Activated CD4-positive, alpha-beta T cell treated with anti-CD3 and anti-CD28 coated beads for 36 hours (primary cell): Measurements from ENCODE around the gene EDN3. TPM values are rescaled to one million over a fixed set of nuclear protein-coding genes. Genes with fewer than 3 reads are reported as not detected.
"Not testable (repeated sequence)": the region's sequence is repeated elsewhere in the genome, so short reads cannot be mapped to it uniquely, and the experiment has no call there.

Experiments used
- ATAC-seq: fragments of 200-7000 bp; cut with Tn5 transposase; one replicate; pipeline ENCODE4 v1.10.0; 2021; ENCODE audit warnings: mild to moderate bottlenecking, moderate library complexity
- CTCF ChIA-PET: fragments of 350-600 bp; sonication (Branson Sonifier 250); formaldehyde crosslinking; loops from one replicate; lab custom pipeline; 2021; ENCODE audit warnings: antibody characterized with exemption; lab: Charles Lee
- POLR2A ChIA-PET: fragments of 350-600 bp; sonication (Branson Sonifier 250); formaldehyde crosslinking; loops from one replicate; lab custom pipeline; 2021; ENCODE audit warnings: antibody characterized with exemption, inconsistent platforms; lab: Charles Lee
- DNase-seq: peaks from one replicate; pipeline ENCODE4 v3.0.0-alpha.2; 2020
- H3K27ac Mint-ChIP-seq: one replicate; pipeline ENCODE4 v1.8.0; 2021; ENCODE audit warnings: mixed read lengths
- H3K27me3 Mint-ChIP-seq: one replicate; pipeline ENCODE4 v1.8.0; 2021; ENCODE audit warnings: mixed read lengths
- H3K36me3 Mint-ChIP-seq: one replicate; pipeline ENCODE4 v1.8.0; 2021; ENCODE audit warnings: low read depth, mixed read lengths
- H3K4me1 Mint-ChIP-seq: one replicate; pipeline ENCODE4 v1.8.0; 2021; ENCODE audit warnings: mixed read lengths
- H3K4me3 Mint-ChIP-seq: one replicate; pipeline ENCODE4 v1.8.0; 2021; ENCODE audit warnings: mild to moderate bottlenecking, moderate library complexity, mixed read lengths
- H3K9me3 Mint-ChIP-seq: one replicate; pipeline ENCODE4 v1.8.0; 2021; ENCODE audit warnings: low read depth, mixed read lengths
- intact Hi-C, 2 experiments: fragments of 100-400 bp; cut with DNase I in 1 of 2; cut with micrococcal nuclease in 1 of 2; formaldehyde crosslinking; loops; one replicate each; pipeline versions ENCODE4 v1.14.2 to v1.15.1; 2022 to 2024; cut with DNase I, micrococcal nuclease
- total RNA-seq, 2 experiments: library from RNA; stranded (reverse); gene quantifications; one replicate each; pipeline ENCODE4 v1.2.3, GENCODE V29; 2021

Gene EDN3
- total RNA-seq, 2 experiments from 2014 or later: 0.11 TPM; not detected in 1

- H3K9me3 Mint-ChIP-seq, POLR2A ChIA-PET, H3K27me3 Mint-ChIP-seq, DNase-seq, H3K36me3 Mint-ChIP-seq, H3K4me1 Mint-ChIP-seq, ATAC-seq, H3K4me3 Mint-ChIP-seq, intact Hi-C loops, H3K27ac Mint-ChIP-seq: not testable (repeated sequence)
- CTCF ChIA-PET: interaction anchor here (1.1 kb wide), 1 partner anchor 34 kb away, joined by 3 read pairs; no protein-coding TSS in a partner anchor
Observed at GRCh38 chr20:59338444-59338843, 38.0 kb downstream of the EDN3 start.

DNA sequence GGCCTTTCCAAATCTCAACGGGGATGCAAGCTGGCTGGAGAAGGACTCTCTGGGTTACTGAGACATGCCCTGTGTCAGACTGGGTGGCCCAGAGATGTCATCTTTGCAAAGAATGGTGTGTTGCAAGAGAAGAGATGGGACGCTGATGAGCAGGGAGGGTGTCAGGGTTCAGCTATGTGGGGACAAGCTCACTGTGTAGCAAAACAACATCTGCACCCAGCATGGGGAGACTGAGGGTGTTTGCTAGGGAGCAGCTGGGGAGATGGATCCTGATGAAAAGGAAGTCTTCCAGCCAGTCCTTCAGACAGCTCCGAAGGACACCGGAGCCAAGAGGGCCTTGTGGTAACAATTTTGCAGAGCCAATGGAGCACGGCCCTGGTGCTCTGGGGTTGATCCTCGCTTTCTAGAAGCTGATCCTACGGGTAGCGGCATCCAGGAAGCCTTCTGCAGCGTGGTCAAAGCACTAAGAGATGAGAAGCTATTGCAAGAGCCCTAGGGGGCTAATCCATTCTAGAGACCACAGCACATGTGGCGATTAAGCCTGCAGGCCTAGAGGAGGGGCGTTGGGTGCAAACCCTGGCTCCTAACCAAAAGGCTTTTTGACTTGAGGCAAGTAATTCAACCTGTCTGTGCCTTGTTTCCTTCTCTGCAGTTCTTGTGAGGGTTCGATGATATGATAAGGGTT is 39.9 kb downstream of the EDN3 start:
- ChIA-PET POLR2A (no interaction called here), CTCF (no interaction called here)
- DNase-seq: no peak
- ATAC-seq: no peak
- Mint-ChIP-seq H3K27ac (no peak overlapping the region), H3K36me3 (no peaks in the 10 kb centered on the region), H3K9me3 (peaks cover 3% of the 10 kb centered on the region), H3K27me3 (no peaks in the 10 kb centered on the region), H3K4me3 (no peak overlapping the region), H3K4me1 (no peaks in the 10 kb centered on the region)
- intact Hi-C loops: loop anchor here in 1 of 2 experiments (10.0 kb wide), 1 partner anchor 56 kb away; no protein-coding TSS in a partner anchor

DNA sequence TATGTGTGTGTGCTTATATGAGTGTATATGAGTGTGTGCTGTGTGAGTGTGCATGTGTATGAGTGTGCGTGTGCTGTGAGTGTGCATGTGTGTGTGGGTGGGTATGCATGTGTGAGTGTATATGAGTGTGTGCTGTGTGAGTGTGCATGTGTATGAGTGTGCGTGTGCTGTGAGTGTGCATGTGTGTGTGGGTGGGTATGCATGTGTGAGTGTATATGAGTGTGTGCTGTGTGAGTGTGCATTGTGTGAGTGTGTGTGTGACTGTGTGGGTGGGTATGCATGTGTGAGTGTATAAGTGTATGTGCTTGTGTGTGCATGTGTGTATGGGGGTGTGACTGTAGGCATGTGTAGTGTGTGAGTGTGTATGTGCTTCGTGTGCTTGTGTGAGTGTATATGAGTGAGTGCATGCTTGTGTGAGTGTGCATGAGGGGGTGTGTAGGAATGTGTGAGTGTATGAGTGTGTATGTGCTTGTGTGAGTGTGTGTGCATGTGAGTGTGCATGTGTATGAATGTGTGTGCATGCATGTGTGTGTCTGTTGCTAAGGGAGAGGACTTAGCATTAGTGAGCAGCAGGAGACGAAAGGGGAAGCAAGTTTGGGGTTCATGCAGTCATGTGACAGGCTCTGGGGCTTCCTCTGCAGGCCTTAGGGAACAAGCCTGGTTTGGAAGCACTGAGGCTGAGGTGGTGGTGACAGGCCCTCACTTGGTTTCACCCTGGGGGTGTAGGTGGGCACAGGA is 41.0 kb downstream of the EDN3 start:
- H3K9me3 Mint-ChIP-seq, CTCF ChIA-PET, POLR2A ChIA-PET, H3K36me3 Mint-ChIP-seq, H3K27me3 Mint-ChIP-seq, DNase-seq, H3K4me1 Mint-ChIP-seq, H3K4me3 Mint-ChIP-seq, ATAC-seq, H3K27ac Mint-ChIP-seq: not testable (repeated sequence)
- intact Hi-C loops: loop anchor here in 1 of 2 experiments (10.0 kb wide), 1 partner anchor 57 kb away; no protein-coding TSS in a partner anchor

GRCh38 chr20:59342023-59342957 is 41.9 kb downstream of the EDN3 start:
- H3K4me1 Mint-ChIP-seq: no peaks in the 10 kb centered on the region
- no peak for DNase-seq
- H3K9me3 Mint-ChIP-seq: peaks cover 3% of the 10 kb centered on the region
- ChIA-PET CTCF (no interaction called here), POLR2A (no interaction called here)
- H3K4me3 Mint-ChIP-seq: no peak overlapping the region
- ATAC-seq: no peak
- intact Hi-C loops: loop anchor here in 1 of 2 experiments (10.0 kb wide), 1 partner anchor 57 kb away; no protein-coding TSS in a partner anchor
- no peaks in the 10 kb centered on the region for H3K36me3 Mint-ChIP-seq
- no peaks in the 10 kb centered on the region for H3K27me3 Mint-ChIP-seq
- H3K27ac Mint-ChIP-seq: no peak overlapping the region

GRCh38 chr20:59346061-59346460 is 45.6 kb downstream of the EDN3 start:
- CTCF ChIA-PET: no interaction called here
- H3K4me3 Mint-ChIP-seq: no peak overlapping the region
- POLR2A ChIA-PET: no interaction called here
- no peak for DNase-seq
- H3K9me3 Mint-ChIP-seq: peaks cover 3% of the 10 kb centered on the region
- no peaks in the 10 kb centered on the region for H3K36me3 Mint-ChIP-seq
- no peak for ATAC-seq
- no peaks in the 10 kb centered on the region for H3K4me1 Mint-ChIP-seq
- intact Hi-C loops: loop anchor here in 1 of 2 experiments (10.0 kb wide), 1 partner anchor 61 kb away; no protein-coding TSS in a partner anchor
- no peaks in the 10 kb centered on the region for H3K27me3 Mint-ChIP-seq
- H3K27ac Mint-ChIP-seq: no peak overlapping the region

- H3K9me3 Mint-ChIP-seq: no peaks in the 10 kb centered on the region
- DNase-seq: no peak
- H3K27me3 Mint-ChIP-seq: no peaks in the 10 kb centered on the region
- peaks cover 2% of the 10 kb centered on the region for H3K4me1 Mint-ChIP-seq
- H3K36me3 Mint-ChIP-seq: no peaks in the 10 kb centered on the region
- intact Hi-C loops: loop anchor here in 1 of 2 experiments (10.0 kb wide), 1 partner anchor 64 kb away; no protein-coding TSS in a partner anchor
- no peak overlapping the region for H3K27ac Mint-ChIP-seq
- ChIA-PET POLR2A (no interaction called here), CTCF (no interaction called here)
- no peak for ATAC-seq
- no peak overlapping the region for H3K4me3 Mint-ChIP-seq
Observed at GRCh38 chr20:59349277-59349676, 48.9 kb downstream of the EDN3 start.

DNA sequence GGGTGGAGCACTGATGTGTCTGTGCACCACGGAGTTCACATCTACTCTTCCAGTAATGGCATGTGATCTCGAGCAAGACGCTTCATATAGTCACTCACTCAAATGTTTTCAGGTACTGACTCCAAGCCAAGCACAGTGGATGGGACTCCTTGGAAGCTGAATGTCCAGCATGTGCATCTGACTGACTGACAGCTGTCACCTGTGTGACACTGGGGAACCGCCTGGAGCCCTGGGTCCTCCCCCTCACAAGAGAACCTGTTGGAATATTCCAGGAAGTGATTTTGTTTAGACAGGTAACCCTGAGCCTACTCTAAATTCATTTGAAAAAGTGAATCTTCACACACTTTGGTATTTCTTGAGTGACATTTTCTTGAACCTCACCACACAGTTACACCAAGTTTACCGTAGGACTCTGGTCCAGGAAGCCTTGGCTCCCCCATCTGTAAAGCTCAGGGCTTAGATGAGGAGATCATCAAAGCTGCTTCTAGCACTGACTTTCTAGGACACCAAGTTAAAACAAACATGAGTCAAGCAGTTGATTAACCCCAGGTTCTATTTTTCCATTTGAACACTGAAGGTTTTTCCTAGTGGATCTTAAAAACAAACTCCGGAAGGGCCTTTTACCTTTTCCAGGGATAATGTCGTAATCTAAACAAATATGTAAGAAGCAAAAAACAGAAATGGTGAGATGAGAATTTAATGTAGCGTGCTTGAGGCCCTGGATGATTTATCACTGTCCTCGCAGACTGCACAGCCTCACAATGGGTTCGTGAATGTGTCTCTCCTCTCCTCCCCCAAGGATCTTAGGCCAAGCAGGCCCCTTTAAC is 50.1 kb downstream of the EDN3 start:
- no peaks in the 10 kb centered on the region for H3K36me3 Mint-ChIP-seq
- DNase-seq: no peak
- no peak overlapping the region for H3K4me3 Mint-ChIP-seq
- H3K9me3 Mint-ChIP-seq: no peaks in the 10 kb centered on the region
- H3K4me1 Mint-ChIP-seq: peaks cover 2% of the 10 kb centered on the region
- H3K27ac Mint-ChIP-seq: no peak overlapping the region
- CTCF ChIA-PET: no interaction called here
- POLR2A ChIA-PET: no interaction called here
- intact Hi-C loops: no loop called here
- no peak for ATAC-seq
- no peaks in the 10 kb centered on the region for H3K27me3 Mint-ChIP-seq

DNA sequence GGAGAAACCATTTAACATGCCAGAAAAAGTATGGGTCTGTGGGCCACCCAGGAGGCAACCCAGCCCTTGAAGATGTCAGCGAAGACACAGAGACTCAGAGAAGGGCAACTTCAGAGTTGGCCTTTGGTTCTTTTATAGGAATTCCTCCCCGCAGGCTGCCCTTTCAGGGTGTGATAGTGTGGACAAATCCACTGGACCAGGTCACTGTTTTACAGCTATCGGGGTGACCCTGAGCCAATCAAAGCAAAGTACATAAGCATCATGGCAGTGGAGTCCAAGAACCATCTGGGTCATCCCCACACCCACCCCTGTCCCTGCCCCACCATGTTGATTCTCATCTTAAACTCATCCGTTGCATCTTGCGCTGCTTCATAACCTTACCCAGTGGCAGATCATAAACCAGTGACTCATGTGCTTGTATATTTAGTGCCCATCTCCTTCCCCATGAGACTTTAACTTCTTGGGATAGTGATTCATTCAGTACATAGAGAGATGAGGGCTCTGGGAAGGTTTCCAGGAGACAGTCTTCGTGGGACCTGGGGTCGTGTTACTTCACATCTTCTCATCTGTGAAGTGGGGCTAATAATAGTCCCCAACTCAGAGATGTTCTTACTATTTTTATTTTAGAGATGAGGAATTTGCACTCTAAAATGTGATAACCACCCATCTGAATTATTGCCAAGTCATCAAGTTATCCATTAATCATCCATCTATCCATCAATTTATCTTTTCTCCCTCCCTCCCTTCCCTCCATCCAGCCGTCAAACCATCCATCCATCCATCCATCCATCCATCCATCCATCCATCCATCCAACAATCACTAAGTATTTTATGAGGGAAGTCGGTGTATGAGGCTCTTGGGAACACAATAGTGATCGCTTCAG is 51.0 kb downstream of the EDN3 start:
- peaks cover 2% of the 10 kb centered on the region for H3K4me1 Mint-ChIP-seq
- ATAC-seq (no peak), DNase-seq (no peak)
- H3K27me3 Mint-ChIP-seq: no peaks in the 10 kb centered on the region
- H3K9me3 Mint-ChIP-seq: no peaks in the 10 kb centered on the region
- ChIA-PET POLR2A (no interaction called here), CTCF (no interaction called here)
- H3K36me3 Mint-ChIP-seq: no peaks in the 10 kb centered on the region
- intact Hi-C loops: no loop called here
- no peak overlapping the region for H3K4me3 Mint-ChIP-seq
- H3K27ac Mint-ChIP-seq: no peak overlapping the region

- no peaks in the 10 kb centered on the region for H3K27me3 Mint-ChIP-seq
- H3K4me1 Mint-ChIP-seq: peaks cover 2% of the 10 kb centered on the region
- H3K36me3 Mint-ChIP-seq: no peaks in the 10 kb centered on the region
- intact Hi-C loops: no loop called here
- no peaks in the 10 kb centered on the region for H3K9me3 Mint-ChIP-seq
- DNase-seq (no peak), ATAC-seq (no peak)
- H3K27ac Mint-ChIP-seq: no peak overlapping the region
- CTCF ChIA-PET: interaction anchor here (0.6 to 0.7 kb wide), 3 partner anchors 333 to 1856 kb away, joined by 3 read pairs; partner anchors contain the start of gene TUBB1
- no peak overlapping the region for H3K4me3 Mint-ChIP-seq
- POLR2A ChIA-PET: no interaction called here
Observed at GRCh38 chr20:59352541-59352940, 52.1 kb downstream of the EDN3 start.

- POLR2A ChIA-PET: no interaction called here
- CTCF ChIA-PET: interaction anchor here (0.6 to 0.7 kb wide), 3 partner anchors 334 to 1857 kb away, joined by 3 read pairs; partner anchors contain the start of gene TUBB1
- Mint-ChIP-seq H3K4me3 (no peak overlapping the region), H3K9me3 (no peaks in the 10 kb centered on the region), H3K36me3 (no peaks in the 10 kb centered on the region), H3K27me3 (no peaks in the 10 kb centered on the region), H3K27ac (no peak overlapping the region), H3K4me1 (peaks cover 2% of the 10 kb centered on the region)
- intact Hi-C loops: no loop called here
- DNase-seq: no peak
- ATAC-seq: no peak
Observed at GRCh38 chr20:59352990-59353389, 52.6 kb downstream of the EDN3 start.
